ENCODE results near the gene IPO13.

GRCh38 chr1:43942411-43942810 lies 4.3 kb upstream of the IPO13 start:
- TF ChIP-seq CTCF (IDR thresholded peaks at IDR 0.05), result no peak
- no peak for TF ChIP-seq POLR2A (IDR thresholded peaks at IDR 0.05)
